ENCODE measurements around the gene CYP27B1.

DNA sequence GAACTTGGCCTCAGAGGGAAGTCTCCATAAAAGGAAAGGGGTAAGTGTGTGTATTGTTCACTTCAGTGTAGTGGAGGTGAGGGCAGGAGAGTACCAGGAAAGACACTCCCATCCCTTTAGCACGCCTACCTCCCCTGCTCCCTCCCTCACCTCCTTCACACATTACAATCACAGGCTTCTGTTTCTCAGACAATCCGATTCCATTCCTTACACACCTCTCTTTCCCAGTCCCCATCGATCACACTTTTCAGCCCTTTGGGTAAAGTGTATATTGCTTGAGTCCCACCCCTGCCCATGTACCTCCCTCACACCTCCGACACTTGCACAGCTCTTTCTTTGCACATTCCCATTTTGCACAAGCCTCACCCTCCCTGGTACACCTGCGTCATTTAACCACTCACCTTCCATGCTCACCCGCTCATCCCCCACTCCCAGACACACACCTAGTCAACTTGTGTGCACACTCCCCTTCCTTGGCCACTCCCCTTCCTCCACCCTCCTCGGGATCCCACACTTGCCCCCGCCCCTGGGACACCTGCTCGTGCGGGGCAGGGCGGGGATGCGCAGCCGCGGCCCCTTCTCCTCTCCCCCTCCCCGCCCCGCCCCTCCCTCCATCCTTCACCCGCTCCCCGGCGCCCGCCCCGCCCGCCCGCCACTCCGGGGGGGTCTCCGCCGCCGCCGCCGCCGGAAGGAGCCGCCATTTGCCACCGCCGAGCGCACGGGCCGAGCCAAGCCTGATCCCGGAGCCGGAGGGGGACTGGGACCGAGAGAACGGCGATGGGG lies 12.3 kb downstream of the CYP27B1 start, which contains the start of gene MARCHF9:
- TF ChIP-seq POLR2A (IDR thresholded peaks at IDR 0.05), result no peak
- TF ChIP-seq, protein P1, sequence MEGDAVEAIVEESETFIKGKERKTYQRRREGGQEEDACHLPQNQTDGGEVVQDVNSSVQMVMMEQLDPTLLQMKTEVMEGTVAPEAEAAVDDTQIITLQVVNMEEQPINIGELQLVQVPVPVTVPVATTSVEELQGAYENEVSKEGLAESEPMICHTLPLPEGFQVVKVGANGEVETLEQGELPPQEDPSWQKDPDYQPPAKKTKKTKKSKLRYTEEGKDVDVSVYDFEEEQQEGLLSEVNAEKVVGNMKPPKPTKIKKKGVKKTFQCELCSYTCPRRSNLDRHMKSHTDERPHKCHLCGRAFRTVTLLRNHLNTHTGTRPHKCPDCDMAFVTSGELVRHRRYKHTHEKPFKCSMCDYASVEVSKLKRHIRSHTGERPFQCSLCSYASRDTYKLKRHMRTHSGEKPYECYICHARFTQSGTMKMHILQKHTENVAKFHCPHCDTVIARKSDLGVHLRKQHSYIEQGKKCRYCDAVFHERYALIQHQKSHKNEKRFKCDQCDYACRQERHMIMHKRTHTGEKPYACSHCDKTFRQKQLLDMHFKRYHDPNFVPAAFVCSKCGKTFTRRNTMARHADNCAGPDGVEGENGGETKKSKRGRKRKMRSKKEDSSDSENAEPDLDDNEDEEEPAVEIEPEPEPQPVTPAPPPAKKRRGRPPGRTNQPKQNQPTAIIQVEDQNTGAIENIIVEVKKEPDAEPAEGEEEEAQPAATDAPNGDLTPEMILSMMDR (IDR thresholded peaks at IDR 0.05), result no peak
